HAP-1 (cell line): ENCODE data around the gene DOK7.

ENCODE experiments used
- DNase-seq, 2 experiments: peaks; one replicate each; pipeline ENCODE4 v3.0.0-alpha.2; 2016 to 2020; ENCODE audit warnings: low spot score in 2 of 2
- H3K27me3 ChIP-seq: fragments of 250-450 bp; sonication (Bioruptor Pico); 2 replicates; pipeline ENCODE4 v1.5.1; 2020; ENCODE audit warnings: low read depth, mild to moderate bottlenecking, moderate library complexity
- H3K36me3 ChIP-seq: fragments of 250-450 bp; sonication (Bioruptor Pico); replicated peaks from 2 replicates; pipeline ENCODE4 v1.5.1; 2020; ENCODE audit warnings: mild to moderate bottlenecking
- H3K4me1 ChIP-seq: fragments of 250-450 bp; sonication (Bioruptor Pico); 2 replicates; pipeline ENCODE4 v1.5.1; 2020; ENCODE audit warnings: mild to moderate bottlenecking
- H3K4me3 ChIP-seq: fragments of 250-450 bp; sonication (Bioruptor Pico); 2 replicates; pipeline ENCODE4 v1.5.1; 2020; ENCODE audit warnings: mild to moderate bottlenecking, moderate library complexity
- H3K9me3 ChIP-seq: fragments of 250-450 bp; sonication (Bioruptor Pico); 2 replicates; pipeline ENCODE4 v1.5.1; 2020; ENCODE audit warnings: mild to moderate bottlenecking, moderate library complexity
- in situ Hi-C: fragments of 300-500 bp; cut with MboI; formaldehyde crosslinking; loops from 3 replicates; pipeline ENCODE4 v1.14.3; 2020; ENCODE audit warnings: low sequenced_read_pairs, inconsistent platforms, mixed read lengths

The DOK7 gene

GRCh38 chr4:3466691-3467600, 3.8 kb downstream of the DOK7 start:
- Histone ChIP-seq H3K4me3 (no peak overlapping the region), H3K36me3 (no peaks in the 10 kb centered on the region), H3K9me3 (no peaks in the 10 kb centered on the region), H3K4me1 (no peaks in the 10 kb centered on the region), H3K27me3 (peaks cover 6% of the 10 kb centered on the region; the same call in 1 of the 2 replicates)
- no peak for DNase-seq
- in situ Hi-C loops: no loop called here

- Histone ChIP-seq H3K27me3 (peaks cover 2% of the 10 kb centered on the region; the same call in 1 of the 2 replicates), H3K36me3 (no peaks in the 10 kb centered on the region), H3K9me3 (no peaks in the 10 kb centered on the region), H3K4me1 (no peaks in the 10 kb centered on the region), H3K4me3 (no peak overlapping the region)
- no peak for DNase-seq
- in situ Hi-C loops: no loop called here
These were observed 4.5 kb downstream of the DOK7 start for GRCh38 chr4:3467601-3468031.

DNA sequence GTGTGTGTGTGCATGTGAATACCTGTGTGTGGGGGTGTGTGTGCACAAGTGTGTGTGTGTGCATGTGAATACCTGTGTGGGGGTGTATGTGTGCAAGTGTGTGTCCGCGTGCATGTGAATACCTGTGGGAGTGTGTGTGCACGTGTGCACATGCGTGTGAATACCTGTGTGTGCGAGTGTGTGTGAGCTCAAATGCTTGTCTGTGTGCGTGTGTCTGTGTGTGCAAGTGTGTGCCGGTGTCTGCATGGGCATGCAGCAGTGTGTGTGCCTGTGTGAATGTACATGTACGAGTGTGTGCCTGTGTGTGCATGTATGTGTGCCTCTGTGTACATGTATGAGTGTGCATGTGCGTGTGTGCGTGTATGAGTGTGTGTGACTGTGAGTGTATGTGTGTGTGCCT, 5.0 kb downstream of the DOK7 start:
- no peaks in the 10 kb centered on the region for H3K36me3 ChIP-seq
- DNase-seq: no peak
- in situ Hi-C loops: no loop called here
- H3K9me3 ChIP-seq: no peaks in the 10 kb centered on the region
- no peak overlapping the region for H3K4me3 ChIP-seq
- no peaks in the 10 kb centered on the region for H3K4me1 ChIP-seq
- no peaks in the 10 kb centered on the region for H3K27me3 ChIP-seq

DNA sequence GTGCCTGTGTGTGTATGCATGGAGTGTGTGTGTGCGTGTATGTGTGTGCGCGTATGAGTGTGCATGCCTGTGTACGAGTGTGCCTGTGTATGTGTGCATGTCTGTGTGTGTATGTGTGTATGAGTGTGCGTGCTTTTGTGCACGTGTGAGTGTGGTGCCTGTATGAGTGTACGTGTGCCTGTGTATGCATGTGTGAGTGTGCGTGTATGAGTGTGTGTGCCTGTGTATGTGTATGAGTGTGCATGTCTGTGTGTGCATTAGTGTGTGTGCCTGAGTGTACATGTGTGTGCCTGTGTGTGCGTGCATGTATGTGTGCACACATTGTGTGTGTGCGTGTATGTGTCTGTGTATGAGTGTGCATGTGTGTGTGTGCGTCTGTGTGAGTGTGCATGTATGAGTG, 5.7 kb downstream of the DOK7 start:
- Histone ChIP-seq H3K4me1 (no peaks in the 10 kb centered on the region), H3K9me3 (no peaks in the 10 kb centered on the region), H3K36me3 (no peaks in the 10 kb centered on the region), H3K4me3 (no peak overlapping the region), H3K27me3 (no peaks in the 10 kb centered on the region)
- in situ Hi-C loops: no loop called here
- DNase-seq: no peak

GRCh38 chr4:3469386-3470243, 6.5 kb downstream of the DOK7 start:
- H3K36me3 ChIP-seq: no peaks in the 10 kb centered on the region
- H3K4me3 ChIP-seq: no peak overlapping the region
- in situ Hi-C loops: no loop called here
- H3K27me3 ChIP-seq: peaks cover 4% of the 10 kb centered on the region; the same call in 1 of the 2 replicates
- H3K9me3 ChIP-seq: no peaks in the 10 kb centered on the region
- no peaks in the 10 kb centered on the region for H3K4me1 ChIP-seq
- no peak for DNase-seq

GRCh38 chr4:3470244-3471097, 7.4 kb downstream of the DOK7 start:
- Histone ChIP-seq H3K27me3 (peaks cover 4% of the 10 kb centered on the region; the same call in 1 of the 2 replicates), H3K4me3 (no peak overlapping the region), H3K9me3 (no peaks in the 10 kb centered on the region), H3K36me3 (no peaks in the 10 kb centered on the region), H3K4me1 (no peaks in the 10 kb centered on the region)
- DNase-seq: no peak
- in situ Hi-C loops: no loop called here

DNA sequence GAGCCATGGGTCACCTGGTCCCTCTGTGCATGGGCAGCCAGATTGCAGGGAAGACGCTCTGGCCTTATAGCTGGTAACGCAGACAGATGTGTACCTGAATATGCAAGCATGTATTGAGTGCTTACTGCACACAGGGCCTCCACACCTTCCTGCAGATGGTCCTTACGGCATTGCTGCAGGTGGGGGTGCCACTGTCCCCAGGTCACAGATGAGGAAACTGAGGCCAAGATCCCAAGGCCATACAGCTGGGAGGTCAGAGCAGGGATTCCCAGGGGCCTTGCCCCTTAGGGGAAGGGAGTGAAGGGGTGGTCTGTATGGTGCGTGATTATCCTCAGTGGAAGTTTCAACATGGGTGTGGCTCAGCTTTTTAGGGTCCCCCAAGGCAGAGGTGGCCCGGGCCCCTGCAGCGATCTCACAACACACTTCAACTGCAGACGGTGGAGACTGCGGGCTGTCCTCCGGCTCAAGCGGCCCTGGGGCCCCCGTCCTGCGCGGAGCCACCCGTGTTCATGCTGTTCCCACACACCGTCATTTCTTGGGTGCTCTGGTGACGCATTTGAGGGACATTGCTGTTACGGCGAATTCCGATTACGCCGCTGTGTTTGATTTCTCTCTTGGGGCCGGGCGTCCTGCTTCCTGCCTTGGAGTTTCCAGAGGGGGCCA, 8.1 kb downstream of the DOK7 start:
- in situ Hi-C loops: no loop called here
- Histone ChIP-seq H3K9me3 (no peaks in the 10 kb centered on the region), H3K27me3 (peaks cover 4% of the 10 kb centered on the region; the same call in 1 of the 2 replicates), H3K4me1 (no peaks in the 10 kb centered on the region), H3K36me3 (no peaks in the 10 kb centered on the region), H3K4me3 (no peak overlapping the region)
- DNase-seq: no peak

DNA sequence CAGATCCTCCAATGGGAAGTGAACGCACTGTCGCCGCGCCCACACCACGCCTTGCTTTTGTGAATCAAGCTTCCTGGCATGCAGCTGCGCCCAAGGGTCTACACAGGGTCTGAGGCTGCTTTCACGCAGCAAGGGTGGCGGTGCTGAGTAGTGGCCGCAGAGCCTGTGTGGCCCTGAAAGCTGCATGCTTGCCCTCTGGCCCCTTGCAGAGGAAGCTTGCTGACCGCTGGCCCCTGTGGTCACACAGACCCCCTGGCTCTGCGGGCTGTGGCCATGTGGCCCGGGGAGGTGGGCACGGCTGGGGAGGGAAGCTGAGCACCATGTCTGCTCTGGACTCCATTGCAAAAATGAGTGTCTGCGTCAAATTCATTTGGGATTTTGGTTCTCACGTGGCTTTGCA, 8.8 kb downstream of the DOK7 start:
- in situ Hi-C loops: no loop called here
- Histone ChIP-seq H3K4me1 (no peaks in the 10 kb centered on the region), H3K27me3 (peaks cover 10% of the 10 kb centered on the region; the same call in 1 of the 2 replicates), H3K36me3 (no peaks in the 10 kb centered on the region), H3K4me3 (no peak overlapping the region), H3K9me3 (no peaks in the 10 kb centered on the region)
- no peak for DNase-seq

- no peak for DNase-seq
- Histone ChIP-seq H3K4me1 (no peaks in the 10 kb centered on the region), H3K4me3 (no peak overlapping the region), H3K9me3 (no peaks in the 10 kb centered on the region), H3K27me3 (peaks cover 10% of the 10 kb centered on the region; the same call in 1 of the 2 replicates), H3K36me3 (no peaks in the 10 kb centered on the region)
- in situ Hi-C loops: no loop called here
These were observed 9.5 kb downstream of the DOK7 start for GRCh38 chr4:3472411-3473141.

- H3K9me3 ChIP-seq: no peaks in the 10 kb centered on the region
- H3K4me1 ChIP-seq: no peaks in the 10 kb centered on the region
- H3K36me3 ChIP-seq: no peaks in the 10 kb centered on the region
- in situ Hi-C loops: no loop called here
- no peak for DNase-seq
- no peak overlapping the region for H3K4me3 ChIP-seq
- H3K27me3 ChIP-seq: peaks cover 10% of the 10 kb centered on the region; the same call in 1 of the 2 replicates
These were observed 10.3 kb downstream of the DOK7 start for GRCh38 chr4:3473181-3473950.

DNA sequence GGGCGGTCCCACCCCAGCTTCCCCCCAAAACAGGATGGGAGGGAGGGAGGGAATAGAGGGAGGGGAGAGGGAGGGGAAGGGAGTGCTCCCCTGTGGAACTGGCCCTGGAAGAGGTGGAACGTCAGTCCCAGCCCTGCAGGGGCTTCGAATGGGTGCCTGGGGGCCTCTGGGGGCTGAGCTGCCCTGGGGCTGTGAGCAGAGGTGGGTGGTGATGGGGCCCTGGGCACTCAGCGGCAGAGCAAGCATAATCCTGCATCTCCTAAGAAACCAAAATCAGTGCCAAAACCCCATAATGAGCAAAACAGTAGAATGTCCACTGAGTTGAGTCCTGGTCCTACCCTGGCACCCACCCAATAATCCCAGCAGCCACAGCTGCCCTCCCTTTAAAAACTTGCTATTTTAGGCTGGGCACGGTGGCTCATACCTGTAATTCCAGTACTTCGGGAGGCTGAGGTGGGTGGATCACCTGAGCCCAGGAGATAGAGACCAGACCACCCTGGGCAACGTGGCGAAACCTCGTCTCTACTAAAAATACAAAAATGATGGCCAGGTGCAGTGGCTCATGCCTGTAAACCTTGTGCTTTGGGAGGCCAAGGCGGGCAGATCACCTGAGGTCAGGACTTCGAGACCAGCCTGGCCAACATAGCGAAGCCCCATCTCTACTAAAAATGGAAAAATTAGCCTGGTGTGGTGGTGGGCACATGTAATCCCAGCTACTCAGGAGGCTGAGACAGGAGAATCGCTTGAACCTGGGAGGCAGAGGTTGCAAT, 11.1 kb downstream of the DOK7 start:
- in situ Hi-C loops: no loop called here

More for the DNA sequence above, 11.1 kb downstream of the DOK7 start:
- no peaks in the 10 kb centered on the region for H3K36me3 ChIP-seq
- peaks cover 10% of the 10 kb centered on the region; the same call in 1 of the 2 replicates for H3K27me3 ChIP-seq
- no peak overlapping the region for H3K4me3 ChIP-seq
- no peaks in the 10 kb centered on the region for H3K4me1 ChIP-seq
- DNase-seq: no peak
- H3K9me3 ChIP-seq: no peaks in the 10 kb centered on the region
